Upper lobe of right lung (tissue), 1 donor: ENCODE data around the gene THSD4. TPM values are rescaled to one million over a fixed set of nuclear protein-coding genes. Genes with fewer than 3 reads are reported as not detected.

ENCODE experiments used
- ATAC-seq: fragments of 200-7000 bp; cut with Tn5 transposase; one replicate; pipeline ENCODE4 v1.9.1; 2020; ENCODE audit warnings: mild to moderate bottlenecking, moderate library complexity
- DNase-seq: peaks from one replicate; pipeline ENCODE4 v3.0.0-alpha.2; 2020
- H3K27ac ChIP-seq: fragments of 200-600 bp; one replicate; pipeline ENCODE4 v1.8.0; 2022
- H3K27me3 ChIP-seq: fragments of 200-600 bp; one replicate; pipeline ENCODE4 v1.8.0; 2022; ENCODE audit warnings: mild to moderate bottlenecking
- H3K36me3 ChIP-seq: fragments of 200-600 bp; one replicate; pipeline ENCODE4 v1.8.0; 2022
- H3K4me1 ChIP-seq: fragments of 200-600 bp; one replicate; pipeline ENCODE4 v1.8.0; 2022
- H3K4me3 ChIP-seq: fragments of 200-600 bp; one replicate; pipeline ENCODE4 v1.8.0; 2022; ENCODE audit warnings: mild to moderate bottlenecking
- H3K9me3 ChIP-seq: fragments of 200-600 bp; one replicate; pipeline ENCODE4 v1.8.0; 2022
- CTCF ChIP-seq: fragments of 200-600 bp; IDR thresholded peaks from one replicate; pipeline ENCODE4 v1.8.0; 2022; ENCODE audit warnings: antibody characterized with exemption
- intact Hi-C: fragments of 100-400 bp; cut with DNase I; formaldehyde crosslinking; loops from one replicate; pipeline ENCODE4 v1.11.0; 2022
- total RNA-seq: library from RNA; stranded (reverse); fragmentation: NEBNext Ultra II Directional; extraction: Animal tissue kit (Norgen Biotek cat#: 25700); gene quantifications from one replicate; pipeline ENCODE4 v1.2.1, GENCODE V29; 2021
- donor health status: DM: no; HTN: yes; CAD: no; lungs with severe emphysema.

Gene THSD4
- total RNA-seq, 1 donor from 2014 or later, result 25.6 TPM

- H3K27me3 ChIP-seq, result no peaks in the 10 kb centered on the region
- H3K36me3 ChIP-seq, result peaks cover 32% of the 10 kb centered on the region
- TF ChIP-seq CTCF, result no peak
- H3K4me1 ChIP-seq, result no peaks in the 10 kb centered on the region
- no peak overlapping the region for H3K4me3 ChIP-seq
- intact Hi-C loops, result no loop called here
- H3K9me3 ChIP-seq, result peaks cover 10% of the 10 kb centered on the region
- DNase-seq, result no peak
- H3K27ac ChIP-seq, result no peak overlapping the region
- no peak for ATAC-seq
Measured at GRCh38 chr15:71822890-71823630, 707.8 kb downstream of the THSD4 start.

GRCh38 chr15:71823801-71824200, 708.5 kb downstream of the THSD4 start:
- ATAC-seq (no peak), DNase-seq (no peak)
- no peak overlapping the region for H3K4me3 ChIP-seq
- TF ChIP-seq CTCF, result no peak
- intact Hi-C loops, result no loop called here
- peaks cover 10% of the 10 kb centered on the region for H3K9me3 ChIP-seq
- no peaks in the 10 kb centered on the region for H3K27me3 ChIP-seq
- H3K4me1 ChIP-seq, result no peaks in the 10 kb centered on the region
- no peak overlapping the region for H3K27ac ChIP-seq
- peaks cover 39% of the 10 kb centered on the region for H3K36me3 ChIP-seq

GRCh38 chr15:71825021-71825730, 709.9 kb downstream of the THSD4 start:
- Histone ChIP-seq H3K4me1 (no peaks in the 10 kb centered on the region), H3K4me3 (no peak overlapping the region), H3K9me3 (peaks cover 10% of the 10 kb centered on the region), H3K36me3 (peaks cover 53% of the 10 kb centered on the region), H3K27me3 (no peaks in the 10 kb centered on the region), H3K27ac (no peak overlapping the region)
- ATAC-seq, result no peak
- DNase-seq, result no peak
- intact Hi-C loops, result no loop called here
- TF ChIP-seq CTCF, result no peak

GRCh38 chr15:71826196-71826595, 710.9 kb downstream of the THSD4 start:
- DNase-seq (no peak), ATAC-seq (no peak)
- intact Hi-C loops, result no loop called here
- Histone ChIP-seq H3K27ac (no peak overlapping the region), H3K36me3 (peaks cover 58% of the 10 kb centered on the region), H3K4me3 (no peak overlapping the region), H3K9me3 (peaks cover 10% of the 10 kb centered on the region), H3K27me3 (no peaks in the 10 kb centered on the region), H3K4me1 (no peaks in the 10 kb centered on the region)
- TF ChIP-seq CTCF, result no peak

- DNase-seq, result no peak
- Histone ChIP-seq H3K4me1 (no peaks in the 10 kb centered on the region), H3K4me3 (no peak overlapping the region), H3K27ac (no peak overlapping the region), H3K9me3 (no peaks in the 10 kb centered on the region), H3K36me3 (peaks cover 48% of the 10 kb centered on the region), H3K27me3 (no peaks in the 10 kb centered on the region)
- no peak for ATAC-seq
- intact Hi-C loops, result no loop called here
- no peak for TF ChIP-seq CTCF
Measured at GRCh38 chr15:71830981-71831380, 715.7 kb downstream of the THSD4 start.

Other genes starting within 250 kb of the THSD4 start
- 1.5 TPM for gene THAP10, start 223.0 kb upstream of the THSD4 start, total RNA-seq
- gene LRRC49, start 222.6 kb upstream of the THSD4 start, total RNA-seq, result 4.3 TPM